H1 (cell line): ENCODE data around the gene TMEM145. TPM values are rescaled to one million over a fixed set of nuclear protein-coding genes. Genes with fewer than 3 reads are reported as not detected.

ENCODE experiments used
- CTCF ChIA-PET: fragments of 300-600 bp; sonication (Branson Sonifier 250); formaldehyde crosslinking; loops from one replicate; lab custom pipeline; 2021; ENCODE audit not compliant: partially characterized antibody; lab: Charles Lee
- POLR2A ChIA-PET: fragments of 300-600 bp; sonication (Branson Sonifier 250); formaldehyde crosslinking; loops from one replicate; lab custom pipeline; 2021; ENCODE audit warnings: inconsistent platforms; ENCODE audit not compliant: partially characterized antibody; lab: Charles Lee
- DNase-seq, 2 experiments: peaks; one replicate each; pipeline versions ENCODE4 v3.0.0 to v3.0.0-alpha.2; 2010 to 2022; ENCODE audit warnings: low spot score in 2 of 2, low read depth in 1 of 2, mixed read lengths in 1 of 2
- FAIRE-seq: peaks from 2 replicates; lab custom pipeline; 2011; peaks lifted over from hg19 to GRCh38; lab: Jason Lieb, UNC
- H2AFZ ChIP-seq: 2 replicates; pipeline ENCODE4 v1.8.1; 2012; ENCODE audit warnings: low read length, inconsistent platforms
- H2AK5ac ChIP-seq: 2 replicates; pipeline ENCODE4 v1.6.1; 2013; ENCODE audit warnings: low read depth, low read length
- H2BK120ac ChIP-seq: replicated peaks from 2 replicates; pipeline ENCODE3; 2013; ENCODE audit warnings: low read depth, low read length, inconsistent platforms
- H2BK12ac ChIP-seq: 2 replicates; pipeline ENCODE4 v1.6.1; 2013; ENCODE audit warnings: low read depth, low read length
- H2BK15ac ChIP-seq: 2 replicates; pipeline ENCODE4 v1.6.1; 2013; ENCODE audit warnings: low read length
- H2BK20ac ChIP-seq: 2 replicates; pipeline ENCODE4 v1.6.1; 2013; ENCODE audit warnings: low read length
- H2BK5ac ChIP-seq: 2 replicates; pipeline ENCODE4 v1.6.1; 2013; ENCODE audit warnings: low read depth, low read length
- H3K14ac ChIP-seq: 2 replicates; pipeline ENCODE4 v1.6.1; 2013; ENCODE audit warnings: inconsistent platforms; ENCODE audit not compliant: insufficient read length
- H3K18ac ChIP-seq: 2 replicates; pipeline ENCODE4 v1.6.1; 2013; ENCODE audit warnings: low read length; ENCODE audit errors: extremely low read depth
- H3K23ac ChIP-seq: 2 replicates; pipeline ENCODE4 v1.6.1; 2013; ENCODE audit warnings: inconsistent platforms; ENCODE audit not compliant: insufficient read length
- H3K23me2 ChIP-seq: 2 replicates; pipeline ENCODE4 v1.6.1; 2013; ENCODE audit warnings: low read depth, low read length
- H3K27ac ChIP-seq: 2 replicates; pipeline ENCODE4 v1.6.1; 2011; ENCODE audit warnings: low read depth, low read length, inconsistent platforms
- H3K27me3 ChIP-seq, 4 experiments: replicated peaks in 1 of 4; 1 replicate in 1 of 4; 2 replicates in 3 of 4; pipeline versions ENCODE4 v1.6.1 to v1.8.1; 2011 to 2013; ENCODE audit warnings: low read length in 3 of 4, mild to moderate bottlenecking in 3 of 4, inconsistent platforms in 2 of 4, mixed read lengths in 2 of 4, moderate library complexity in 1 of 4; ENCODE audit not compliant: control insufficient read depth in 3 of 4, insufficient read depth in 3 of 4; ENCODE audit errors: extremely low read depth in 1 of 4
- H3K36me3 ChIP-seq, 4 experiments: 2 replicates each; pipeline versions ENCODE4 v1.6.1 to v1.8.1; 2011 to 2013; ENCODE audit warnings: mild to moderate bottlenecking in 4 of 4, low read length in 3 of 4, moderate library complexity in 2 of 4, control low read depth in 1 of 4, inconsistent platforms in 1 of 4; ENCODE audit not compliant: insufficient read depth in 4 of 4, control insufficient read depth in 2 of 4
- H3K4ac ChIP-seq: replicated peaks from 2 replicates; pipeline ENCODE3; 2013; ENCODE audit warnings: low read length, low read depth, mixed read lengths, inconsistent platforms; ENCODE audit not compliant: insufficient read length
- H3K4me1 ChIP-seq, 4 experiments: replicated peaks in 1 of 4; 1 replicate in 1 of 4; 2 replicates in 3 of 4; pipeline versions ENCODE4 v1.6.1 to v1.8.1; 2011 to 2013; ENCODE audit warnings: low read length in 3 of 4, inconsistent platforms in 2 of 4, mixed read lengths in 1 of 4; ENCODE audit not compliant: insufficient read depth in 4 of 4, control insufficient read depth in 3 of 4
- H3K4me2 ChIP-seq, 2 experiments: 2 replicates each; pipeline versions ENCODE4 v1.6.1 to v1.8.1; 2011 to 2013; ENCODE audit warnings: low read depth in 2 of 2, low read length in 2 of 2, control low read depth in 1 of 2, inconsistent platforms in 1 of 2, mild to moderate bottlenecking in 1 of 2; ENCODE audit not compliant: insufficient read depth in 1 of 2
- H3K4me3 ChIP-seq, 4 experiments: fragments of 200-600, 300-600 bp in 1 of 4; sonication (generic), shearing (Covaris generic), sonication (Bioruptor Twin) in 1 of 4; 2 replicates each; pipeline versions ENCODE4 v1.5.1 to v1.8.1; 2011 to 2016; ENCODE audit warnings: low read length in 4 of 4, low read depth in 3 of 4, control low read depth in 2 of 4, inconsistent platforms in 2 of 4, mild to moderate bottlenecking in 2 of 4, mixed read lengths in 1 of 4, moderate library complexity in 1 of 4; ENCODE audit not compliant: insufficient read depth in 2 of 4; ENCODE audit errors: extremely low read depth in 1 of 4
- H3K56ac ChIP-seq: replicated peaks from 2 replicates; pipeline ENCODE3; 2013; ENCODE audit warnings: low read depth, mild to moderate bottlenecking, mixed read lengths, low read length, inconsistent platforms; ENCODE audit not compliant: insufficient read length
- H3K79me1 ChIP-seq: 2 replicates; pipeline ENCODE4 v1.6.1; 2013; ENCODE audit warnings: low read depth, low read length, control low read depth
- H3K79me2 ChIP-seq, 2 experiments: 2 replicates each; pipeline versions ENCODE4 v1.6.1 to v1.8.1; 2012 to 2013; ENCODE audit warnings: low read length in 2 of 2, mild to moderate bottlenecking in 2 of 2, inconsistent platforms in 1 of 2; ENCODE audit not compliant: insufficient read depth in 2 of 2, control insufficient read depth in 1 of 2
- H3K9ac ChIP-seq, 4 experiments: replicated peaks in 1 of 4; 1 replicate in 1 of 4; 2 replicates in 3 of 4; pipeline versions ENCODE4 v1.6.1 to v1.8.1; 2011 to 2013; ENCODE audit warnings: low read depth in 3 of 4, low read length in 3 of 4, control low read depth in 2 of 4, mild to moderate bottlenecking in 2 of 4, moderate library complexity in 2 of 4, inconsistent platforms in 1 of 4; ENCODE audit errors: extremely low read depth in 1 of 4
- H3K9me3 ChIP-seq, 2 experiments: 2 replicates each; pipeline versions ENCODE4 v1.6.1 to v1.8.1; 2012 to 2013; ENCODE audit warnings: mild to moderate bottlenecking in 2 of 2, moderate library complexity in 2 of 2, control low read depth in 1 of 2, inconsistent platforms in 1 of 2, low read depth in 1 of 2, low read length in 1 of 2, mixed read lengths in 1 of 2; ENCODE audit not compliant: insufficient read depth in 2 of 2
- H4K20me1 ChIP-seq, 2 experiments: replicated peaks in 1 of 2; 2 replicates each; pipeline versions ENCODE3 to v1.8.1; 2011 to 2013; ENCODE audit warnings: inconsistent platforms in 2 of 2, low read length in 2 of 2, mild to moderate bottlenecking in 1 of 2; ENCODE audit not compliant: insufficient read depth in 2 of 2, control insufficient read depth in 1 of 2
- H4K5ac ChIP-seq: 2 replicates; pipeline ENCODE4 v1.6.1; 2013; ENCODE audit warnings: low read length, low read depth, mixed read lengths, inconsistent platforms; ENCODE audit not compliant: insufficient read length
- H4K8ac ChIP-seq: 2 replicates; pipeline ENCODE4 v1.8.0; 2013; ENCODE audit warnings: mild to moderate bottlenecking, moderate library complexity, low read length, inconsistent platforms; ENCODE audit not compliant: insufficient read depth; ENCODE audit errors: extremely low read depth
- H4K91ac ChIP-seq: replicated peaks from 2 replicates; pipeline ENCODE3; 2013; ENCODE audit warnings: low read length, mixed read lengths, inconsistent platforms; ENCODE audit not compliant: insufficient read length
- FOSL1 ChIP-seq: IDR thresholded peaks from 2 replicates; pipeline ENCODE4 v1.6.1; 2011; ENCODE audit warnings: mild to moderate bottlenecking, low read depth, low read length, moderate library complexity; ENCODE audit not compliant: insufficient read depth
- GABPA ChIP-seq: IDR thresholded peaks from 2 replicates; pipeline ENCODE4 v1.6.1; 2011; ENCODE audit warnings: mild to moderate bottlenecking, low read length, moderate library complexity, borderline replicate concordance; ENCODE audit not compliant: insufficient read depth
- HDAC6 ChIP-seq: IDR thresholded peaks from one replicate; pipeline ENCODE4 v1.7.1; 2012; ENCODE audit warnings: low read depth, mild to moderate bottlenecking, inconsistent platforms, low read length, moderate library complexity
- KDM1A ChIP-seq: fragments of 200-600, 300-600 bp; sonication (generic); IDR thresholded peaks from 2 replicates; pipeline ENCODE4 v1.7.1; 2016; ENCODE audit warnings: mild to moderate bottlenecking, low read length, borderline replicate concordance
- POLR2A ChIP-seq, 2 experiments: IDR thresholded peaks; 1 replicate in 1 of 2; 2 replicates in 1 of 2; pipeline ENCODE4 v1.6.1; 2011; ENCODE audit warnings: low read depth in 2 of 2, low read length in 2 of 2, mild to moderate bottlenecking in 2 of 2; ENCODE audit errors: control extremely low read depth in 1 of 2
- ZNF274 ChIP-seq: IDR thresholded peaks from 2 replicates; pipeline ENCODE4 v1.7.0; 2012; ENCODE audit warnings: low read length, borderline replicate concordance; ENCODE audit errors: extremely low read depth
- WGBS, 2 experiments: shearing (Covaris generic) in 1 of 2; methylation state at CpG; one replicate each; pipeline versions ENCODE4 v1.1.6 to v1.1.7; 2013 to 2015; ENCODE audit warnings: low lambda C conversion rate in 2 of 2, mixed read lengths in 2 of 2, inconsistent platforms in 1 of 2, low coverage in 1 of 2, missing lambda C conversion rate in 1 of 2; ENCODE audit not compliant: insufficient replicate concordance in 2 of 2, insufficient coverage in 1 of 2, insufficient read length in 1 of 2; ENCODE audit errors: extremely low coverage in 1 of 2, missing lambda C conversion rate in 1 of 2; 5-methylcytosine and 5-hydroxymethylcytosine counted together
- polyA plus RNA-seq, 7 experiments: library from polyadenylated mRNA; depleted of rRNA in 3 of 7; stranded (reverse) in 5 of 7; unstranded in 2 of 7; fragments of >200 nt in 5 of 7; fragments of 200-250 nt in 2 of 7; gene quantifications; 1 replicate in 5 of 7; 2 replicates in 1 of 7; 4 replicates in 1 of 7; pipeline versions ENCODE4 v1.2.1 to v1.2.3, GENCODE V29; 2011 to 2013; ENCODE audit warnings: missing spikeins in 2 of 7, mixed read lengths in 2 of 7
- total RNA-seq: library from RNA; stranded (reverse); fragmentation: NEBNext Ultra II Directional; extraction: Animal tissue kit (Norgen Biotek cat#: 25700); gene quantifications from 2 replicates; pipeline ENCODE4 v1.2.1, GENCODE V29; 2021
- TF ChIP-seq, protein P1 (sequence below), 3 experiments: IDR thresholded peaks; 1 replicate in 2 of 3; 2 replicates in 1 of 3; pipeline versions ENCODE4 v1.5.1 to v1.6.1; 2011; ENCODE audit warnings: low read length in 3 of 3, mild to moderate bottlenecking in 3 of 3, inconsistent platforms in 2 of 3, low read depth in 1 of 3, moderate library complexity in 1 of 3; ENCODE audit not compliant: insufficient read depth in 1 of 3; ENCODE audit errors: control extremely low read depth in 1 of 3

The TMEM145 gene
- total and polyA plus RNA-seq, 2 of the 8 experiments (the other 6 are each of a cell fraction or from before 2014, with no cell fraction given) = 2.3 to 4.7 TPM

DNA sequence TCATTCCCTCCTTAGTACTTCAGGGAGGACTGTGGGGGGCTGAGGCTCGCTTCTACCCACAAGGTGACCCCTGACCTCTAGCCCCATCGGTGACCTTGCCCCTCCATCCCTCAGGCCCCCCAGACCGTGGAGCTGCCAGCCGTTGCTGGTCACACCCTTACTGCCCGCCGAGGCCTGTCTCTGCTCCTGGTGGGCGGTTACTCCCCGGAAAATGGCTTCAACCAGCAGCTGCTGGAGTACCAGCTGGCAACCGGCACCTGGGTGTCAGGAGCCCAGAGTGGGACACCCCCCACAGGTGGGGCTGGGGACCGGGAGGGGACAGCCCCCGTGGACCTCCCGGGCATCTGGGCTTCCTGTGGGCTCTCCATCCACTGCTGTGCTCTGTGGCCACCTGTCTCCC lies 44.2 kb downstream of the TMEM145 start:
- TF ChIP-seq POLR2A (IDR thresholded peaks at IDR 0.05; ENCODE audit: control extremely low read depth in 1 of 2, low read depth in 2 of 2, low read length in 2 of 2) (no peak), GABPA (no peak), HDAC6 (no peak), FOSL1 (no peak), KDM1A (no peak), ZNF274 (no peak)
- TF ChIP-seq, protein P1, sequence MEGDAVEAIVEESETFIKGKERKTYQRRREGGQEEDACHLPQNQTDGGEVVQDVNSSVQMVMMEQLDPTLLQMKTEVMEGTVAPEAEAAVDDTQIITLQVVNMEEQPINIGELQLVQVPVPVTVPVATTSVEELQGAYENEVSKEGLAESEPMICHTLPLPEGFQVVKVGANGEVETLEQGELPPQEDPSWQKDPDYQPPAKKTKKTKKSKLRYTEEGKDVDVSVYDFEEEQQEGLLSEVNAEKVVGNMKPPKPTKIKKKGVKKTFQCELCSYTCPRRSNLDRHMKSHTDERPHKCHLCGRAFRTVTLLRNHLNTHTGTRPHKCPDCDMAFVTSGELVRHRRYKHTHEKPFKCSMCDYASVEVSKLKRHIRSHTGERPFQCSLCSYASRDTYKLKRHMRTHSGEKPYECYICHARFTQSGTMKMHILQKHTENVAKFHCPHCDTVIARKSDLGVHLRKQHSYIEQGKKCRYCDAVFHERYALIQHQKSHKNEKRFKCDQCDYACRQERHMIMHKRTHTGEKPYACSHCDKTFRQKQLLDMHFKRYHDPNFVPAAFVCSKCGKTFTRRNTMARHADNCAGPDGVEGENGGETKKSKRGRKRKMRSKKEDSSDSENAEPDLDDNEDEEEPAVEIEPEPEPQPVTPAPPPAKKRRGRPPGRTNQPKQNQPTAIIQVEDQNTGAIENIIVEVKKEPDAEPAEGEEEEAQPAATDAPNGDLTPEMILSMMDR (IDR thresholded peaks at IDR 0.05; ENCODE audit: control extremely low read depth in 1 of 3, insufficient read depth in 1 of 3, low read depth in 1 of 3, low read length in 3 of 3) = no peak
- peaks cover 0 to 6% (median 1%) of the 10 kb centered on the region in 4 experiments; a peak in 4 of 7 replicates for H3K4me1 ChIP-seq
- H3K23me2 ChIP-seq = no peaks in the 10 kb centered on the region
- POLR2A ChIA-PET = no interaction called here
- H3K79me2 ChIP-seq = no peaks in the 10 kb centered on the region
- H3K14ac ChIP-seq = no peak overlapping the region
- H4K8ac ChIP-seq = no peak overlapping the region
- H3K4ac ChIP-seq = no peak overlapping the region
- CTCF ChIA-PET = interaction anchor here (0.7 to 2.2 kb wide), 5 partner anchors 11 to 82 kb away, joined by 3 to 13 read pairs (median 4); no protein-coding TSS in a partner anchor
- no peak overlapping the region for H4K91ac ChIP-seq
- WGBS, 2 experiments = 93% methylated on average over 12 of the region's 12 CpGs; no CpG with 5 or more reads in 1 of the 2 experiments
- no peak overlapping the region for H3K4me3 ChIP-seq
- H2BK5ac ChIP-seq = no peak overlapping the region
- H2AFZ ChIP-seq = no peak overlapping the region
- H3K4me2 ChIP-seq = no peak overlapping the region
- H3K18ac ChIP-seq = no peak overlapping the region
- no peak overlapping the region for H3K9ac ChIP-seq
- no peak overlapping the region for H2BK12ac ChIP-seq
- no peak overlapping the region for H2AK5ac ChIP-seq
- no peaks in the 10 kb centered on the region for H3K9me3 ChIP-seq
- H3K56ac ChIP-seq = no peak overlapping the region
- no peak overlapping the region for H2BK120ac ChIP-seq
- H3K27ac ChIP-seq = no peak overlapping the region
- H3K23ac ChIP-seq = no peak overlapping the region
- H3K79me1 ChIP-seq = no peaks in the 10 kb centered on the region
- H3K36me3 ChIP-seq = peaks cover 0 to 7% (median 3%) of the 10 kb centered on the region in 4 experiments; a peak in 4 of 8 replicates
- no peak overlapping the region for H2BK20ac ChIP-seq
- FAIRE-seq (no peak), DNase-seq (no peak)
- no peaks in the 10 kb centered on the region for H3K27me3 ChIP-seq
- H4K20me1 ChIP-seq = peaks cover 2 to 3% of the 10 kb centered on the region in 2 experiments
- no peak overlapping the region for H2BK15ac ChIP-seq
- H4K5ac ChIP-seq = no peak overlapping the region
